ENCODE measurements around the gene PACRG. TPM values are rescaled to one million over a fixed set of nuclear protein-coding genes. Genes with fewer than 3 reads are reported as not detected.

The PACRG gene
- total RNA-seq = 2.3 TPM in 1 of 2 replicates, not detected in the other

GRCh38 chr6:162727322-162728182 is at the start of gene PACRG, which contains the start of gene PRKN:
Gene PACRG, plus strand, starts transcription at chr6:162727974.
Gene PRKN, minus strand, starts transcription at chr6:162727766.

Other genes starting within 250 kb of the PACRG start
- gene PRKN, start 208 bp upstream of the PACRG start, total RNA-seq = 0.39 TPM in 1 of 2 replicates, not detected in the other

All from hair follicular keratinocyte (primary cell).